Stimulated activated CD8-positive, alpha-beta memory T cell treated with anti-CD3 and anti-CD28 coated beads, Interleukin-4, amount 100 ng/mL, for 48 hours (primary cell): Measurements from ENCODE around the gene SCN1A.
"Not testable (repeated sequence)": the region's sequence is repeated elsewhere in the genome, so short reads cannot be mapped to it uniquely, and the experiment has no call there.

ENCODE experiments used
- DNase-seq: peaks from one replicate; pipeline ENCODE4 v3.0.0-alpha.2; 2020

The SCN1A gene

DNA sequence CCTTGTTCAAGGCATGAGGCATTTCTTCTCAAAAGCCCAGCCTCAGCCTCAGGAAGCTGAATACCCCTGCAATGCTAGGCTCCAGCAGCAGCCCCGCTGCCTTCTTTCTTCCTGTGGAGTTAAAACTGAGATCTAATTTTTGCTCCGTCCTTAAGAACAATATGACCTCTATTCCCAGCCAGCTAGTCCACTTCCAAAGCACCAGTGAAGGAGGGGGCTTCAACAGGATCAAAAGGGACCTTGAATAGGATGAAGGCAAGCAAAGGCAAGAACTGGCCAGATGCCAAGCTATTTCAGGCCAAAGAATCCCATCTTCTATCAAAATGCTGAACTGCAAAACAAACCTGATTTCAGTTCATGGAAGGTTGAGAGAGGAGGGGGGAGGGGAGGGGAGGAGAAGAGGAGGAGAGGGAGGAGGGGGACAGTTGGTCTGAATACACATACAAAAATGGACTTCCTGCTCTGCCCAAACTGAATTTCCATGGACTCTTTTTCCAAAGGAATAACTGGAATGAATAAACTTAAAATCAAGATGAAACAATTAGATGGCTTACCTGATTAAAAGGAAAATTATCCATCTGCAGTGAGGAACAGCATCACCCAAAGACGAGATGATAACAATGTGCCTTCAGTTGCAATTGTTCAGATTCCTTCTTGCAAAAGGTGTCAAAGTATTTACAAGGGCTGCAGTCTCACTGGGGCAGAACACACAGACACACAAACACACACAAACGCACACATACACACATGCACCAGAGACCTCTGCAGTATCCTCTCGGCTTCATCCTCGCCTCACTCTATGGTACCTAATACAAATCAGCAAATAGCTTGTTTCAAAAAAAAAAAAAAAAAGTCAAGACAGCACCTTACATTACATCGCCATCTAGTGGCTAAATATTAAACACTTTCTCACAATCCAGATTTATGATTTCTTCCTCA is at the start of gene SCN1A:
TSS of gene SCN1A (minus strand) at position 804 of the 939 bp plus-strand sequence. CDS start 54,399 bp downstream, outside the sequence.
- DNase-seq: no peak

GRCh38 chr2:166173263-166173662 is 45.4 kb upstream of the SCN1A start:
- no peak for DNase-seq

- no peak for DNase-seq
Observed at GRCh38 chr2:166171216-166171615, 43.4 kb upstream of the SCN1A start.

- DNase-seq: no peak
Observed at GRCh38 chr2:166170356-166170755, 42.5 kb upstream of the SCN1A start.

GRCh38 chr2:166167449-166167848 is 39.6 kb upstream of the SCN1A start:
- no peak for DNase-seq

- no peak for DNase-seq
Observed at GRCh38 chr2:166163775-166164174, 36.0 kb upstream of the SCN1A start.

DNA sequence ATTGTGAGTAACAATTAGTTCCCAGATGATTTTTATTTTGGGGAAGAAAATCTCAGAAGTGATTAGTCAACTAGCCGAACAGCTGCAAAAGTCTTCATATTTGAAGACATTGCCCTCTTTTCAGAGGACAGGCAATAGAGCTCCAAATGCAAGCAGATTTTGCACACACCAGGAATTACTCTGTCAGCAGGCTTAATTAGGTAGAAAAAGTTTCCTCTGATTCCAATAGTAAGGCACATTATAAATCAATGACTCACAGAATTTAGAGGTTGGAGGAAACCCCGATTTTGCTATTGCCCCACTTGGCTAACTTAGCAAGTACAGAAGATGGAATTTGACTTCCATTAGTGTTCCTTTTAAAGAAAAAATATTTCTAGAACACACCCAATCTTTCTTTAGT is 30.7 kb upstream of the SCN1A start:
- no peak for DNase-seq

DNA sequence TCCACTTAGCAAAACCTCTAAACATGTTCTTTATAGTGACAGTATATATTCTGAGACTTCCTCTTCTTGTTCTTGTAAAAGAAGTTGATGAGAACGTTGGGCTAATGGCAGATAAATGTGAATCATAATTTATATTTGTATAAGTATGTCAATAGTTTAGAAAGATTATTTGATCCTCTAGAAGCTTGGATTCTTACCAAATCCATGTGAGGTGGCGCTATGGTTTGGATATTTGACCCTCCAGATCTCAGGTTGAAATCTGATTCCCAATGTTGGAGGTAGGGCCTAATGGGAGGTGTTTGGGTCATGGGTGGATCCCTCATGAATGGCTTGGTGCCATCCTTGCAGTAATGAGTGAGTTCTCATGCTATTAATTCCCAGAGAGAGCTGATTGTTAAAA is 29.8 kb upstream of the SCN1A start:
- DNase-seq: no peak

DNA sequence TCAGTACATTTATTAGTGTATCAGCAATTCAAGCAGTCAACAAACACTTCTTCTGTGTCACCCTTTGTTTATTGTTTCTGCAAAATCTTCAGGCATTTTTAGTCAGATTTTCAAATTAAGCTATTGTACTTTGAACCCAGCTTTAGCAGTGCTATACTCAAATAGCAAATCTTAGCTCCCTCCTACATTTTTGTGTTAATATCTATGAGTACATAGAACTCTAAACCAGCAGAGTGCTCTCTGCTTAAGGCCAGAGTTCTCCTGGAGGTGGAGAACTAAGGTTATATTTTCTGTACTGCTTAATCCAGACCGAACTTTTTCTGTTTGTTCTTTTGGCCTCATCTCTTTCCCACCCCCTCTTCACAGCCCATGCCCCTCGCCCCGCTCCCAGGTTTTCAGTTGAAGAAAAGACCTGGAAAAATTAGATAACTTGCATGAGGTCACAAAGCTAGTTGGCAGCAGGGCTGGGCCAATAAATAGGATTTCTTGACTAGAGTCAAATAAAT is 29.2 kb upstream of the SCN1A start:
- no peak for DNase-seq

DNA sequence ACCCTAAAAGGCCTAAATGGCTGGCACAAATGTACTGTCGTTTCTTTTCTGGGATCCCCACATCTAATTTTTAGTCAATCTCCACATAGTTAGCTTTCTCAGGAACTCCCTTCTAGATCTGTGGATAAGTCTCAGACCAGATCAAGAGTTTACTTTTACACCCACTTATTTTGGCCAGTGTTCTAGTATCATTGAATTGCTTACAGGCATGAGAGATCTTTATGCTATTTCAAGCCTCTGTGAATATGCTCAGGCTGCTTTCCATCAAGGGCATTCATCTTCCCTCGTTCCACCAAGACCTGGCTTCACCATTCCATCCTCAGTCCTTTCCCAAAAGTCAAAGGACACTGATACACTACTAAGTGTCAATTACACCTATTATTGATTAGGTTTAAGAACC is 27.8 kb upstream of the SCN1A start:
- DNase-seq: no peak

DNA sequence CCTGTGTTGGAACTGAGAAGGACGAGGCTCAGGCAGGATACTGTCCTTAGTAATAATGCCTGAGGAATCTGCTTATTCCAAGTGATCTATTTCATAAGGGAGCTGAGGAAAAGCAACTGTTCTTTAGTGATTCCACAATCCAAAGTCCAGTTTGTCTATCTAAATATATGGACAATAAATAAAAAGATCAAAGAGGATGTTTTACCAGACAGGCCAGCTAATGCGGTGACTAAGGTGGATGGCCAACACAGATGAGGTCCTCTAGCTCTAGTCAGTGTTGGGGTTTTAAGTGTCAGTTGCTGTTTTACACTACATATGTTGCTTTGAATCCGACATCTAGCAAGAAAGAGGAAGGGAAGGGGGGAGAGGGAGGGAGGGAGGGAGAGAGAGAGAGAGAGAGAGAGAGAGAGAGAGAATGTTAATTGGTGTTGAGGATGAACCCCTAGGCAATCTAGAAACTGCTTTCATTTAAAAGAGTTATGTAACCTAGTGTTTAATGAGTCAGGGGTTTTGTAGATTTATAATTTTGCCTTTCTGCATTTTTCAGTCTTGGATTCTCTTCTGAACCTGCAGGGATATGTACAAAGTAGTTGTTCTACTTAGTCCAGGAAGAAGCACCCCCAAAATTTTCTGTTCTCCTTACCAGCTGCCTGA is 27.0 kb upstream of the SCN1A start:
- no peak for DNase-seq

- no peak for DNase-seq
Observed at GRCh38 chr2:166152064-166152463, 24.2 kb upstream of the SCN1A start.

DNA sequence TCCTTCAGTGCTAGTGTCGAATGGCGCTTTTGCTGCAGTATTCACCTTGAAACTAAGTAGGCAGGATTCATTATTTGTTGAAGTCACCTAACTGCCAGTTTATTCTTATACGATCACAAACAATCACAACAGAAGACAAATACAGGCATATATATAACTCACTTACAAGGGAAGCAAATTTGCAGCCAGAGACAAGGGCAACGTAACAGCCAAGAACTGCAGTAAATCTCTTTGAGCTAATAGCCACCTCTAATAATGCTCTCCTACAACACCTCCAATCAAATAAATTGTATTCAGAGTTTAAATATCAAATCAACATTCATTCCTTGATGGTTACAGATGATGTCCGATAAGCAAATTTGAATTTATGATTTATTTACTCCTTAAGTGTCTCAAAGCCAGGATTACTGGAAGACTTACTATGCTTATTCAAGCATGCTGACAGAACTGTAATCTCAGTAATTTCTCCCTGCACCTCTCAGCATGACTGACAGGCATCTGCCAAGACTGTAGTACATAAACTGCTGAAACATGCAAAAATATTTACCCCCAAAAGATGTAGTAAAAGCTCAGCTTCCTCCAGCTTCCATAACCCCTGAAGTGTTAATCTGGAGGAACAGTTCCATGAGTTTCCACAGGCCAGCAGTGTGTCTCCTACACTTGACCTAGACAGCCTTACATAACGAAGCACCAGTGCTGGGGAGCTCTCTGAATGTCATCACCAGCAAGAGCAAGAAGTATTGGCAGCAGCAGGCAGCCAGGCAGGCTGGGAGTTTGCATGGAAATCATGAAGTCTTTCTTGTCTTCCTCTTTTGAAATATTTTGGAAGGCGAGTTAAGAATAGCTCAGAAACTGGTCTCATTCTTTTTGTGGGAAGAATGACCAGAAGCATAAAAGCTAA is 20.9 kb upstream of the SCN1A start:
- no peak for DNase-seq

DNA sequence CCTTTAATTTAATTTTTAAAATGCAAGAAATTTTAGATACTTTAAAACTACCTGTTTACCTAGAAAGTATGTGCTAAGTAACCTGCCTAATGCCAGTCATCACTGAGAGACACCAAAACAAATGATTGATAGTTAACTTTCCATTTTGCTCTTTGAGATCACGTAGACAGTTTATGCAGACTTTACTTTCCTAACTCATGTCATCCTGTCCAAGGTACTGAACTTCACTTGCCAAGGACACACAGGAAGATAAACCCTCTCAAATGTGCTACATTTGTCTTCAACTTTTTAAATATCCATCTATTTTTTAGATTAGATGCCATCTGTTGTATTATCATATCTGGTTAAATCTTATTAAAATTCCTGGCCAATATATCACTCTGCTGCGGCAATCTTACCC is 20.1 kb upstream of the SCN1A start:
- DNase-seq: no peak

- DNase-seq: no peak
Observed at GRCh38 chr2:166144071-166144470, 16.3 kb upstream of the SCN1A start.

DNA sequence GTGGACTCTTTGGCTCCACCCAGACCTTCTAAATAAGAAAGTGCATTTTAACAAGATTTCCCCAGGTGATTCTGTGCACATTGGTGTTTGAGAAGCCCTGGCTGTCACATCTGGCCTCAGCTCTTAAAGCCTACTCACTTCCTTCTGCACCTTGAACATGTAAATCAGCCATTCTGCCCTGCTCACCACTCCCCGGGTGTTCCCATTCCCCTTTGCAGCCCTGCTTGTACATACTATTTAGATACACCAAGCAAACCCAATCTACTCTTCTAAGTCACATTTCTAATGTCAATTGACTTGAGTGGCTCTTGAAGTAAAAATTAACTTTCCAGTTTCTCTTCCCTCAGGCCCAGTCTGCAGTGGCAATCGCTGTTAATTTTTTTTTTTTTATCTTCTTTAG is 13.1 kb upstream of the SCN1A start:
- DNase-seq: no peak

- DNase-seq: no peak
Observed at GRCh38 chr2:166140475-166140874, 12.7 kb upstream of the SCN1A start.

DNA sequence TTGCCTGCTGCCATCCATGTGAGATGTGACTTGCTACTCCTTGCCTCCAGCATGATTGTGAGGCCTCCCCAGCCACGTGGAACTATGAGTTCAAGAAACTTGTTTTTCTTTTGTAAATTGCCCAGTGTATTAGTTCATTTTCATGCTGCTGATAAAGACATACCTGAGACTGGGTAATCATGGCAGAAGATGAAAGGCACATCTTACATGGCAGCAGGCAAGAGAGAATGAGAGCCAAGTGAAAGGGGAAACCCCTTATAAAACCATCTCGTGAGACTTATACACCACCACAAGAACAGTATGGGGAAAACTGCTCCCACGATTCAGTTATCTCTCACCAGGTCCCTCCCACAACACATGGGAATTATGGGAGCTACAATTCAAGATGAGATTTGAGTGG is 11.7 kb upstream of the SCN1A start:
- DNase-seq: not testable (repeated sequence)

- no peak for DNase-seq
Observed at GRCh38 chr2:166138667-166139066, 10.8 kb upstream of the SCN1A start.

- DNase-seq: no peak
Observed at GRCh38 chr2:166138144-166138543, 10.3 kb upstream of the SCN1A start.

- no peak for DNase-seq
Observed at GRCh38 chr2:166137331-166137730, 9.5 kb upstream of the SCN1A start.

DNA sequence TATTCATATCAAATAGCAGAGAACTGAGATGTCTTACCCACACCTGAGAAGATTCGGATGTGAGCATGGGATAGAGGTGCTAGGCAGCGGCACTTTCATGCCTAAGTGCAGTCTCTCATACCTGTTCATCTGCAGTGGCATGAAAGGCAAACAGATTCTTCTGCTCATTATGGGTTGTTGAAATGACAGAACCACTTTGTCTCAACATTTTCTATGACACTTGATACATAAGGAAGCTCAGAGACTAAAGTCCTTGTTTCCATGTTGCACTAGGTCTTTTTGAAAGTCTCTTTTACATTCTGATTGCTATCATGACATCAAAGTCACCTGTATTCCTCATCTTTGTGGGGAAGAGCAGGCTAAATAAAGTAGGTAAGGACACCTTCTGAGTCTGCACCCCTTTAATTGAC is 8.0 kb upstream of the SCN1A start:
- no peak for DNase-seq
